GM12878 (cell line): ENCODE measurements around the gene LCORL. TPM values are rescaled to one million over a fixed set of nuclear protein-coding genes. Genes with fewer than 3 reads are reported as not detected.

Experiments used
- ASH2L ChIP-seq: fragments of 300-600, 200-600 bp; sonication (generic); IDR thresholded peaks from 2 replicates; pipeline ENCODE4 v1.6.1; 2017; ENCODE audit warnings: low read depth, mild to moderate bottlenecking, borderline replicate concordance
- ATF2 ChIP-seq: IDR thresholded peaks from 2 replicates; pipeline ENCODE4 v1.6.1; 2012; ENCODE audit warnings: low read length, inconsistent platforms
- ATF7 ChIP-seq: fragments of 450-650 bp; IDR thresholded peaks from 2 replicates; pipeline ENCODE4 v1.6.1; 2016; ENCODE audit warnings: low read depth, mild to moderate bottlenecking
- BCLAF1 ChIP-seq: fragments of 450-650 bp; IDR thresholded peaks from 2 replicates; pipeline ENCODE4 v1.6.1; 2017; ENCODE audit warnings: antibody characterized with exemption, mild to moderate bottlenecking, moderate library complexity
- CBX5 ChIP-seq: sonication (generic); IDR thresholded peaks from 2 replicates; pipeline ENCODE4 v1.6.1; 2016; ENCODE audit warnings: low read depth, moderate library complexity, mild to moderate bottlenecking, inconsistent platforms
- CEBPB ChIP-seq, 2 experiments: fragments of 150-350 bp in 1 of 2; IDR thresholded peaks; 2 replicates each; pipeline ENCODE4 v1.6.1; 2012 to 2014; ENCODE audit warnings: low read depth in 2 of 2, low read length in 2 of 2, borderline replicate concordance in 1 of 2, inconsistent platforms in 1 of 2
- EGR1 ChIP-seq, 2 experiments: IDR thresholded peaks; 1 replicate in 1 of 2; 2 replicates in 1 of 2; pipeline ENCODE4 v1.6.1; 2011 to 2012; ENCODE audit warnings: low read depth in 2 of 2, low read length in 2 of 2, borderline replicate concordance in 1 of 2, mild to moderate bottlenecking in 1 of 2, moderate library complexity in 1 of 2
- KAT2A ChIP-seq: conservative IDR thresholded peaks from 2 replicates; pipeline ENCODE4 v1.6.1; 2011; ENCODE audit warnings: low read depth, low read length; ENCODE audit not compliant: control insufficient read depth
- MYC ChIP-seq: IDR thresholded peaks from 2 replicates; pipeline ENCODE4 v1.6.1; 2011; ENCODE audit warnings: mild to moderate bottlenecking, low read length, moderate library complexity, inconsistent platforms; ENCODE audit not compliant: insufficient read depth, insufficient replicate concordance, insufficient read length, severe bottlenecking
- NFYA ChIP-seq: IDR thresholded peaks from 2 replicates; pipeline ENCODE4 v1.6.1; 2011; ENCODE audit warnings: low read depth, mild to moderate bottlenecking, low read length, improper control_type of control experiment, borderline replicate concordance
- NR2C2 ChIP-seq: IDR thresholded peaks from 2 replicates; pipeline ENCODE4 v1.6.1; 2011; ENCODE audit warnings: borderline replicate concordance, low read depth; ENCODE audit not compliant: control insufficient read depth, insufficient read length
- PBX3 ChIP-seq: IDR thresholded peaks from 2 replicates; pipeline ENCODE4 v1.6.1; 2011; ENCODE audit warnings: mild to moderate bottlenecking, low read depth, low read length, moderate library complexity; ENCODE audit not compliant: insufficient replicate concordance
- SMC3 ChIP-seq: IDR thresholded peaks from 2 replicates; pipeline ENCODE4 v1.6.1; 2011; ENCODE audit warnings: low read length, improper control_type of control experiment, borderline replicate concordance
- STAT3 ChIP-seq: IDR thresholded peaks from 2 replicates; pipeline ENCODE4 v1.6.1; 2011; ENCODE audit warnings: low read depth, low read length, improper control_type of control experiment
- TAF1 ChIP-seq: IDR thresholded peaks from 2 replicates; pipeline ENCODE4 v1.6.1; 2011; ENCODE audit warnings: mild to moderate bottlenecking, low read depth, low read length, borderline replicate concordance
- TARDBP ChIP-seq: IDR thresholded peaks from 2 replicates; pipeline ENCODE4 v1.6.1; 2016; ENCODE audit warnings: borderline replicate concordance
- ZBED1 ChIP-seq: IDR thresholded peaks from 2 replicates; pipeline ENCODE4 v1.6.1; 2016; ENCODE audit warnings: borderline replicate concordance
- ZBTB40 ChIP-seq: fragments of 450-650 bp; IDR thresholded peaks from 2 replicates; pipeline ENCODE4 v1.6.1; 2016; ENCODE audit warnings: mild to moderate bottlenecking, moderate library complexity, borderline replicate concordance
- ZNF622 ChIP-seq: fragments of 450-650 bp; IDR thresholded peaks from 2 replicates; pipeline ENCODE4 v1.6.1; 2017; ENCODE audit warnings: mild to moderate bottlenecking, inconsistent platforms
- polyA plus RNA-seq, 11 experiments: library from polyadenylated mRNA; depleted of rRNA in 4 of 11; unstranded in 6 of 11; stranded (reverse) in 5 of 11; fragments of >200 nt; fragmentation: Nextera tagmentation in 4 of 11; fragmentation: Illumina TruSeq in 1 of 11; extraction: Ambion mirVana in 4 of 11; extraction: Trizol in 1 of 11; gene quantifications; 1 replicate in 1 of 11; 2 replicates in 10 of 11; pipeline versions ENCODE4 v1.2.1 to v1.2.3, GENCODE V29; 2011 to 2016; ENCODE audit warnings: inconsistent platforms in 2 of 11, missing spikeins in 2 of 11, low read depth in 1 of 11
- total RNA-seq, 4 experiments: library from RNA; depleted of rRNA in 3 of 4; stranded (reverse); fragments of >200 nt in 3 of 4; fragmentation: Illumina TruSeq in 1 of 4; extraction: Trizol in 1 of 4; gene quantifications; 2 replicates each; pipeline versions ENCODE4 v1.2.1 to v1.2.3, GENCODE V29; 2013 to 2021

LCORL gene
- total and polyA plus RNA-seq, 10 of the 15 experiments (the other 5 are each of a cell fraction or from before 2014, with no cell fraction given), result 2.2 to 9.8 (median 5.9) TPM

GRCh38 chr4:17810260-17811077 lies 211.1 kb downstream of the LCORL start, which contains the start of the genes DCAF16 and NCAPG (continued):
- TF ChIP-seq BCLAF1 (no peak), PBX3 (no peak), ZBTB40 (peak; percentile 88), STAT3 (no peak), SMC3 (no peak), TAF1 (peak; percentile 80), KAT2A (no peak), ASH2L (no peak), NR2C2 (no peak), CEBPB (IDR thresholded peaks at IDR 0.05; ENCODE audit: borderline replicate concordance in 1 of 2, low read depth in 2 of 2, low read length in 2 of 2) (no peak), ATF7 (no peak), ZNF622 (no peak), NFYA (no peak), MYC (no peak), ATF2 (peak; percentile 70; the same call in 1 of the 2 replicates), CBX5 (no peak), ZBED1 (no peak), TARDBP (no peak), EGR1 (IDR thresholded peaks at IDR 0.05; ENCODE audit: borderline replicate concordance in 1 of 2, low read depth in 2 of 2, low read length in 2 of 2) (peak in 1 of 2 experiments; percentile 17; a peak in 1 of 3 replicates)
